Mucosa of stomach (tissue), 1 donor: Measurements from ENCODE around the gene CCR4.

Source experiments
- H3K27me3 ChIP-seq: one replicate; pipeline ENCODE4 v1.7.0; 2013; ENCODE audit warnings: mild to moderate bottlenecking, low read length; ENCODE audit not compliant: control insufficient read depth, insufficient read depth
- H3K36me3 ChIP-seq: one replicate; pipeline ENCODE4 v1.7.0; 2013; ENCODE audit warnings: low read length; ENCODE audit not compliant: control insufficient read depth, insufficient read depth
- H3K4me1 ChIP-seq: one replicate; pipeline ENCODE4 v1.7.0; 2013; ENCODE audit warnings: mild to moderate bottlenecking, low read length; ENCODE audit not compliant: control insufficient read depth, insufficient read depth
- H3K4me3 ChIP-seq: one replicate; pipeline ENCODE4 v1.7.0; 2013; ENCODE audit warnings: low read length
- H3K9ac ChIP-seq: one replicate; pipeline ENCODE4 v1.7.0; 2013; ENCODE audit warnings: mild to moderate bottlenecking, low read length, moderate library complexity
- H3K9me3 ChIP-seq: one replicate; pipeline ENCODE4 v1.7.0; 2013; ENCODE audit warnings: mild to moderate bottlenecking, low read length, moderate library complexity; ENCODE audit not compliant: control insufficient read depth
- donor health status: Pancreatic carcinoma.

Gene CCR4

GRCh38 chr3:32992310-32992686, 40.9 kb downstream of the CCR4 start:
- Histone ChIP-seq H3K4me3 (no peak overlapping the region), H3K9ac (no peak overlapping the region), H3K36me3 (no peaks in the 10 kb centered on the region), H3K9me3 (no peaks in the 10 kb centered on the region), H3K4me1 (no peaks in the 10 kb centered on the region), H3K27me3 (no peaks in the 10 kb centered on the region)

GRCh38 chr3:32994045-32994444, 42.6 kb downstream of the CCR4 start:
- H3K4me1 ChIP-seq, result no peaks in the 10 kb centered on the region
- no peaks in the 10 kb centered on the region for H3K27me3 ChIP-seq
- H3K4me3 ChIP-seq, result no peak overlapping the region
- no peaks in the 10 kb centered on the region for H3K9me3 ChIP-seq
- H3K9ac ChIP-seq, result no peak overlapping the region
- no peaks in the 10 kb centered on the region for H3K36me3 ChIP-seq

- no peaks in the 10 kb centered on the region for H3K9me3 ChIP-seq
Measured at GRCh38 chr3:32995098-32995497, 43.7 kb downstream of the CCR4 start.

GRCh38 chr3:32996048-32996754, 44.8 kb downstream of the CCR4 start:
- H3K27me3 ChIP-seq, result no peaks in the 10 kb centered on the region
- H3K4me3 ChIP-seq, result no peak overlapping the region
- no peak overlapping the region for H3K9ac ChIP-seq
- no peaks in the 10 kb centered on the region for H3K36me3 ChIP-seq
- H3K9me3 ChIP-seq, result no peaks in the 10 kb centered on the region
- no peaks in the 10 kb centered on the region for H3K4me1 ChIP-seq

More at GRCh38 chr3:32995098-32995497, 43.7 kb downstream of the CCR4 start:
- Histone ChIP-seq H3K9ac (no peak overlapping the region), H3K27me3 (no peaks in the 10 kb centered on the region), H3K4me3 (no peak overlapping the region), H3K36me3 (no peaks in the 10 kb centered on the region), H3K4me1 (no peaks in the 10 kb centered on the region)

GRCh38 chr3:32996755-32997091, 45.3 kb downstream of the CCR4 start:
- Histone ChIP-seq H3K4me1 (no peaks in the 10 kb centered on the region), H3K36me3 (no peaks in the 10 kb centered on the region), H3K4me3 (no peak overlapping the region), H3K9ac (no peak overlapping the region), H3K9me3 (no peaks in the 10 kb centered on the region), H3K27me3 (no peaks in the 10 kb centered on the region)

GRCh38 chr3:32998631-32999451, 47.4 kb downstream of the CCR4 start:
- H3K36me3 ChIP-seq, result no peaks in the 10 kb centered on the region
- no peak overlapping the region for H3K4me3 ChIP-seq
- H3K27me3 ChIP-seq, result no peaks in the 10 kb centered on the region
- no peaks in the 10 kb centered on the region for H3K9me3 ChIP-seq
- H3K4me1 ChIP-seq, result no peaks in the 10 kb centered on the region
- no peak overlapping the region for H3K9ac ChIP-seq

- H3K9me3 ChIP-seq, result no peaks in the 10 kb centered on the region
- H3K36me3 ChIP-seq, result peaks cover 3% of the 10 kb centered on the region
- no peaks in the 10 kb centered on the region for H3K4me1 ChIP-seq
- no peaks in the 10 kb centered on the region for H3K27me3 ChIP-seq
- no peak overlapping the region for H3K4me3 ChIP-seq
- H3K9ac ChIP-seq, result no peak overlapping the region
Measured at GRCh38 chr3:33000691-33001385, 49.4 kb downstream of the CCR4 start.

- no peaks in the 10 kb centered on the region for H3K27me3 ChIP-seq
- H3K9ac ChIP-seq, result no peak overlapping the region
- no peaks in the 10 kb centered on the region for H3K9me3 ChIP-seq
- H3K4me1 ChIP-seq, result no peaks in the 10 kb centered on the region
- H3K36me3 ChIP-seq, result peaks cover 3% of the 10 kb centered on the region
- H3K4me3 ChIP-seq, result no peak overlapping the region
Measured at GRCh38 chr3:33001889-33002288, 50.4 kb downstream of the CCR4 start.

- H3K4me1 ChIP-seq, result no peaks in the 10 kb centered on the region
- H3K4me3 ChIP-seq, result no peak overlapping the region
- H3K9ac ChIP-seq, result no peak overlapping the region
- peaks cover 3% of the 10 kb centered on the region for H3K36me3 ChIP-seq
- H3K27me3 ChIP-seq, result no peaks in the 10 kb centered on the region
- no peaks in the 10 kb centered on the region for H3K9me3 ChIP-seq
Measured at GRCh38 chr3:33003308-33003707, 51.9 kb downstream of the CCR4 start.

- peaks cover 3% of the 10 kb centered on the region for H3K36me3 ChIP-seq
- H3K4me1 ChIP-seq, result no peaks in the 10 kb centered on the region
- H3K9me3 ChIP-seq, result no peaks in the 10 kb centered on the region
- no peak overlapping the region for H3K4me3 ChIP-seq
- H3K27me3 ChIP-seq, result no peaks in the 10 kb centered on the region
- no peak overlapping the region for H3K9ac ChIP-seq
Measured at GRCh38 chr3:33004205-33004604, 52.8 kb downstream of the CCR4 start.

- no peaks in the 10 kb centered on the region for H3K9me3 ChIP-seq
- no peak overlapping the region for H3K9ac ChIP-seq
- no peaks in the 10 kb centered on the region for H3K4me1 ChIP-seq
- H3K36me3 ChIP-seq, result peaks cover 3% of the 10 kb centered on the region
- no peak overlapping the region for H3K4me3 ChIP-seq
- H3K27me3 ChIP-seq, result no peaks in the 10 kb centered on the region
Measured at GRCh38 chr3:33004961-33005360, 53.5 kb downstream of the CCR4 start.
